ENCODE results near the gene INCA1.

The INCA1 gene

GRCh38 chr17:4949321-4950074, 47.8 kb downstream of the INCA1 start:
- peak overlapping the region; percentile 87 to 93 for H3K4me3 ChIP-seq (ENCODE audit: low read length in 2 of 2)
- H3K9me3 ChIP-seq (ENCODE audit: control insufficient read depth in 2 of 2, low read length in 2 of 2): no peaks in the 10 kb centered on the region
- peaks cover 20 to 21% of the 10 kb centered on the region in 2 donors for H3K36me3 ChIP-seq (ENCODE audit: control insufficient read depth in 2 of 2, insufficient read depth in 2 of 2, low read length in 2 of 2)
- H3K4me1 ChIP-seq (ENCODE audit: control insufficient read depth in 2 of 2, insufficient read depth in 2 of 2, low read length in 2 of 2): peaks cover 33% of the 10 kb centered on the region in 2 donors
- H3K9ac ChIP-seq (ENCODE audit: low read depth in 1 of 2, low read length in 2 of 2): peak overlapping the region; percentile 73 to 88
- no peaks in the 10 kb centered on the region for H3K27me3 ChIP-seq (ENCODE audit: control insufficient read depth in 2 of 2, insufficient read depth in 2 of 2, low read length in 2 of 2)
- peak overlapping the region; percentile 100 for H3K27ac ChIP-seq (ENCODE audit: low read depth in 2 of 2, low read length in 2 of 2)

- peaks cover 34 to 37% of the 10 kb centered on the region in 2 donors for H3K4me1 ChIP-seq (ENCODE audit: control insufficient read depth in 2 of 2, insufficient read depth in 2 of 2, low read length in 2 of 2)
- peak overlapping the region; percentile 100 for H3K27ac ChIP-seq (ENCODE audit: low read depth in 2 of 2, low read length in 2 of 2)
- H3K36me3 ChIP-seq (ENCODE audit: control insufficient read depth in 2 of 2, insufficient read depth in 2 of 2, low read length in 2 of 2): peaks cover 24 to 26% of the 10 kb centered on the region in 2 donors
- H3K9me3 ChIP-seq (ENCODE audit: control insufficient read depth in 2 of 2, low read length in 2 of 2): no peaks in the 10 kb centered on the region
- H3K4me3 ChIP-seq (ENCODE audit: low read length in 2 of 2): peak overlapping the region; percentile 87 to 93
- no peaks in the 10 kb centered on the region for H3K27me3 ChIP-seq (ENCODE audit: control insufficient read depth in 2 of 2, insufficient read depth in 2 of 2, low read length in 2 of 2)
- H3K9ac ChIP-seq (ENCODE audit: low read depth in 1 of 2, low read length in 2 of 2): peak overlapping the region; percentile 73 to 88
These were observed 48.4 kb downstream of the INCA1 start for GRCh38 chr17:4948931-4949320.

- H3K27me3 ChIP-seq (ENCODE audit: control insufficient read depth in 2 of 2, insufficient read depth in 2 of 2, low read length in 2 of 2): no peaks in the 10 kb centered on the region
- peak within 1 kb of the TSS; percentile 100 for H3K27ac ChIP-seq (ENCODE audit: low read depth in 2 of 2, low read length in 2 of 2)
- H3K9me3 ChIP-seq (ENCODE audit: control insufficient read depth in 2 of 2, low read length in 2 of 2): no peaks in the 10 kb centered on the region
- H3K9ac ChIP-seq (ENCODE audit: low read depth in 1 of 2, low read length in 2 of 2): peak within 1 kb of the TSS; percentile 88 to 96
- peak within 1 kb of the TSS; percentile 89 to 93 for H3K4me3 ChIP-seq (ENCODE audit: low read length in 2 of 2)
- peaks cover 37 to 39% of the 10 kb centered on the region in 2 donors for H3K4me1 ChIP-seq (ENCODE audit: control insufficient read depth in 2 of 2, insufficient read depth in 2 of 2, low read length in 2 of 2)
- peaks cover 26 to 31% of the 10 kb centered on the region in 2 donors for H3K36me3 ChIP-seq (ENCODE audit: control insufficient read depth in 2 of 2, insufficient read depth in 2 of 2, low read length in 2 of 2)
These were observed 49.0 kb downstream of the INCA1 start, which contains the start of gene PFN1 for GRCh38 chr17:4948166-4948930. TSS of gene PFN1 (minus strand) at chr17:4948530. CDS start at chr17:4948394, 136 bp downstream.

GRCh38 chr17:4947411-4948165, 49.7 kb downstream of the INCA1 start:
- Histone ChIP-seq H3K9ac (ENCODE audit: low read depth in 1 of 2, low read length in 2 of 2) (peak overlapping the region; percentile 88 to 96), H3K9me3 (ENCODE audit: control insufficient read depth in 2 of 2, low read length in 2 of 2) (no peaks in the 10 kb centered on the region), H3K4me3 (ENCODE audit: low read length in 2 of 2) (peak overlapping the region; percentile 89 to 93), H3K27me3 (ENCODE audit: control insufficient read depth in 2 of 2, insufficient read depth in 2 of 2, low read length in 2 of 2) (no peaks in the 10 kb centered on the region), H3K4me1 (ENCODE audit: control insufficient read depth in 2 of 2, insufficient read depth in 2 of 2, low read length in 2 of 2) (peaks cover 37 to 39% of the 10 kb centered on the region in 2 donors), H3K36me3 (ENCODE audit: control insufficient read depth in 2 of 2, insufficient read depth in 2 of 2, low read length in 2 of 2) (peaks cover 34 to 39% of the 10 kb centered on the region in 2 donors), H3K27ac (ENCODE audit: low read depth in 2 of 2, low read length in 2 of 2) (peak overlapping the region; percentile 100)

DNA sequence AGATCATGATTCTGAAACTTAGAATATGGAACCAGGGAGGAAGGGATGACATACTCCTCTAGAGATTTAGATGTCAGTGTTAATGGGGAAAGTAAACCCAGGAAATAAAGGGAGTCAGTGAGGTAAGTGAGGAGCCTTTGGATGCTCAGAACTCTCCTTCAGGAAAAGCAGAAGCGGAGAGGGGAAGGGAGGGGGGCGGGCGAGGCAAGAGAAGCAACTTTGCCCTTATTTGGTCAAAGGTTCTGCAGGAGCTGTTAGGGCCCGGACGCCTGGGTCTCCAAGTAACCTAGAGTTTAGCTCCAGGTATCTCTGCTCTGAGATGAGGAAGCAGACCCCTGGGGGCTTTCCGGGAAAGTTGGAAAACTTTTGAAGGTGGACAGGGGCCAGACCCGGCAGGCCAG, 50.3 kb downstream of the INCA1 start:
- Histone ChIP-seq H3K9ac (ENCODE audit: low read depth in 1 of 2, low read length in 2 of 2) (peak overlapping the region; percentile 65 to 72), H3K27me3 (ENCODE audit: control insufficient read depth in 2 of 2, insufficient read depth in 2 of 2, low read length in 2 of 2) (no peaks in the 10 kb centered on the region), H3K9me3 (ENCODE audit: control insufficient read depth in 2 of 2, low read length in 2 of 2) (no peaks in the 10 kb centered on the region), H3K27ac (ENCODE audit: low read depth in 2 of 2, low read length in 2 of 2) (peak overlapping the region; percentile 100), H3K4me1 (ENCODE audit: control insufficient read depth in 2 of 2, insufficient read depth in 2 of 2, low read length in 2 of 2) (peaks cover 37 to 39% of the 10 kb centered on the region in 2 donors), H3K36me3 (ENCODE audit: control insufficient read depth in 2 of 2, insufficient read depth in 2 of 2, low read length in 2 of 2) (peaks cover 38 to 42% of the 10 kb centered on the region in 2 donors), H3K4me3 (ENCODE audit: low read length in 2 of 2) (peak overlapping the region; percentile 89 to 93)

GRCh38 chr17:4946312-4946976, 50.9 kb downstream of the INCA1 start:
- H3K4me1 ChIP-seq (ENCODE audit: control insufficient read depth in 2 of 2, insufficient read depth in 2 of 2, low read length in 2 of 2): peaks cover 40% of the 10 kb centered on the region in 2 donors
- peak overlapping the region; percentile 65 to 72 for H3K9ac ChIP-seq (ENCODE audit: low read depth in 1 of 2, low read length in 2 of 2)
- H3K9me3 ChIP-seq (ENCODE audit: control insufficient read depth in 2 of 2, low read length in 2 of 2): no peaks in the 10 kb centered on the region
- no peaks in the 10 kb centered on the region for H3K27me3 ChIP-seq (ENCODE audit: control insufficient read depth in 2 of 2, insufficient read depth in 2 of 2, low read length in 2 of 2)
- H3K27ac ChIP-seq (ENCODE audit: low read depth in 2 of 2, low read length in 2 of 2): peak overlapping the region; percentile 100
- H3K36me3 ChIP-seq (ENCODE audit: control insufficient read depth in 2 of 2, insufficient read depth in 2 of 2, low read length in 2 of 2): peaks cover 40 to 42% of the 10 kb centered on the region in 2 donors
- peak overlapping the region; percentile 89 to 93 for H3K4me3 ChIP-seq (ENCODE audit: low read length in 2 of 2)

DNA sequence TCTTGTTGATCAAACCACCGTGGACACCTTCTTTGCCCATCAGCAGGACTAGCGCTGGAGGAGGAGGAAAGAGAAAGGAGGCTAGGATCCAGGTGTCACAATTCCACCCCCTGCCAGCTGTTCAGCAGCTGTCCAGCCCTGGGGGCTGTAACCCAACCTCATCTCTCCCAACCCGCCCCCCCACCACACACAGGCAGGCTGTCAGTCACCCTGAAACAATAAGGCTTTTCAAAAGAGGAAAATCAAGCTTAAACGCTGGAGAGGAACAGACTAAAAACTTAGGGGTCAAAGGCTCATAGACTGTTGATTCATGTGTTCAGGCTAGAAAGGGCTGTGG, 51.4 kb downstream of the INCA1 start:
- H3K4me1 ChIP-seq (ENCODE audit: control insufficient read depth in 2 of 2, insufficient read depth in 2 of 2, low read length in 2 of 2): peaks cover 45% of the 10 kb centered on the region in 2 donors
- peak overlapping the region; percentile 100 for H3K27ac ChIP-seq (ENCODE audit: low read depth in 2 of 2, low read length in 2 of 2)
- no peaks in the 10 kb centered on the region for H3K27me3 ChIP-seq (ENCODE audit: control insufficient read depth in 2 of 2, insufficient read depth in 2 of 2, low read length in 2 of 2)
- peak overlapping the region; percentile 89 to 93 for H3K4me3 ChIP-seq (ENCODE audit: low read length in 2 of 2)
- H3K9ac ChIP-seq (ENCODE audit: low read depth in 1 of 2, low read length in 2 of 2): peak overlapping the region; percentile 65 to 72
- H3K9me3 ChIP-seq (ENCODE audit: control insufficient read depth in 2 of 2, low read length in 2 of 2): no peaks in the 10 kb centered on the region
- H3K36me3 ChIP-seq (ENCODE audit: control insufficient read depth in 2 of 2, insufficient read depth in 2 of 2, low read length in 2 of 2): peaks cover 40 to 42% of the 10 kb centered on the region in 2 donors

GRCh38 chr17:4945176-4945943, 52.0 kb downstream of the INCA1 start:
- Histone ChIP-seq H3K9me3 (ENCODE audit: control insufficient read depth in 2 of 2, low read length in 2 of 2) (no peaks in the 10 kb centered on the region), H3K27ac (ENCODE audit: low read depth in 2 of 2, low read length in 2 of 2) (peak overlapping the region; percentile 73 to 100), H3K36me3 (ENCODE audit: control insufficient read depth in 2 of 2, insufficient read depth in 2 of 2, low read length in 2 of 2) (peaks cover 40 to 42% of the 10 kb centered on the region in 2 donors), H3K27me3 (ENCODE audit: control insufficient read depth in 2 of 2, insufficient read depth in 2 of 2, low read length in 2 of 2) (no peaks in the 10 kb centered on the region), H3K4me3 (ENCODE audit: low read length in 2 of 2) (peak overlapping the region; percentile 89 to 93), H3K9ac (ENCODE audit: low read depth in 1 of 2, low read length in 2 of 2) (peak overlapping the region; percentile 11 to 41), H3K4me1 (ENCODE audit: control insufficient read depth in 2 of 2, insufficient read depth in 2 of 2, low read length in 2 of 2) (peaks cover 41 to 44% of the 10 kb centered on the region in 2 donors)

All from mucosa of rectum (tissue), 2 donors.